22Rv1 (cell line): Measurements from ENCODE around the gene PBX1.

Experiments used
- CTCF ChIP-seq: fragments of 450-650 bp; IDR thresholded peaks from 2 replicates; pipeline ENCODE4 v1.5.1; 2017; ENCODE audit warnings: mild to moderate bottlenecking
- ZFX ChIP-seq: fragments of 450-650 bp; IDR thresholded peaks from 2 replicates; pipeline ENCODE4 v1.6.1; 2017; ENCODE audit warnings: antibody characterized with exemption, borderline replicate concordance

GRCh38 chr1:164867590-164867989 is 308.6 kb downstream of the PBX1 start:
- TF ChIP-seq CTCF: no peak
- no peak for TF ChIP-seq ZFX
